NT2/D1 (cell line): Measurements from ENCODE around the gene ADCY10.

Experiments
- SUZ12 ChIP-seq: IDR thresholded peaks from 2 replicates; pipeline ENCODE4 v1.6.1; 2011; ENCODE audit not compliant: insufficient read length, insufficient read depth; ENCODE audit errors: extremely low read depth
- YY1 ChIP-seq: IDR thresholded peaks from 2 replicates; pipeline ENCODE4 v1.6.1; 2011; ENCODE audit not compliant: insufficient read length, insufficient read depth
- ZNF274 ChIP-seq: IDR thresholded peaks from 2 replicates; pipeline ENCODE4 v1.6.1; 2011; ENCODE audit warnings: mild to moderate bottlenecking, low read depth, low read length

DNA sequence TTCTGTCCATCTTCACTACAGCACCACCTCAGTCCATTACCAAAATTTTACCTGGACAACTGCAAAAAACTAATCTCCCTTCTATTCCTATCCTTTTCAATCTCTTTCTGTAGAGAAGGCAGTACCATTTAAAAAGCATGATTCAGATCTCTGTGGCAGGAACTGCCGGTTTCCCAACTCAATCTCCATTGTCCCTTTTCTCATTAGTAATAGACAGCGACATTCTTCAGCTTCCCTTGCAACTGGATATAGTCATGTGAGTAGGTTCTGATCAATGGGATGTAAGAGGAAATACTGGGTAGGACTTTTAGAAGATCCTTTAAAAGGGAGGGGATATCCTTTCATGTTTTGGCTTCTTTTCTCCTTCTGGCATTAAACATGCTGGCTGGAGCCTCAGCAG is 74.9 kb downstream of the ADCY10 start:
- no peak for TF ChIP-seq ZNF274
- TF ChIP-seq YY1 = no peak
- no peak for TF ChIP-seq SUZ12
